ENCODE data around the gene SLC41A1. TPM values are rescaled to one million over a fixed set of nuclear protein-coding genes. Genes with fewer than 3 reads are reported as not detected.

SLC41A1 gene
- total RNA-seq, 2 donors from 2014 or later: 26.7 to 64.1 TPM

DNA sequence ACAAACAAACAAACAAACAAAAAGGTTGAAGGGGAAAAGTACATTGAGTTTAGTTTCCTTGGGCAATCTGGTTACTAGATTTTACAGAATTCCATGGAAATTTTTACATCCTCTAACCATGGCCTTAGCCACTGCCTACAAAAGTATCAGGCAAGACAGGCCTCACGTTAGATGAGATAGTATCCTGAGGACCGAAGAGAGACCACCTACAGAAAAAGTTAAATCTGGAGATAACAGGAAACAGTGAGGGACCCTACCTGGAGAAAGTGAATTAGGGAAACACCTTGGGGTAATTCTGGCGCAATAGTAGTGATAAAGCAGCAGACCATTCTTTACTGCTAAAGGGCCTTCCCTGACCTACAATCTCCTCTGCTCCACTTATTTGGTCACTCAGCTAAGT lies 46.4 kb downstream of the SLC41A1 start:
- Histone ChIP-seq H3K9me3 (no peaks in the 10 kb centered on the region), H3K4me1 (ENCODE audit: control insufficient read depth in 1 of 2, low read depth in 2 of 2) (peaks cover 0 to 4% of the 10 kb centered on the region in 2 donors), H3K27ac (no peak overlapping the region), H3K36me3 (peaks cover 3% of the 10 kb centered on the region), H3K4me3 (no peak overlapping the region), H3K27me3 (replicated peaks; ENCODE audit: insufficient read depth) (no peaks in the 10 kb centered on the region)
- DNase-seq (ENCODE audit: low spot score) (no peak), ATAC-seq (ENCODE audit: insufficient number of reproducible peaks, low FRiP score, low read depth) (no peak)
- TF ChIP-seq CTCF (IDR thresholded peaks at IDR 0.05): no peak

GRCh38 chr1:205766038-205766437 lies 47.0 kb downstream of the SLC41A1 start:
- H3K36me3 ChIP-seq: peaks cover 3% of the 10 kb centered on the region
- no peak for TF ChIP-seq CTCF (IDR thresholded peaks at IDR 0.05)
- no peak overlapping the region for H3K4me3 ChIP-seq
- H3K27ac ChIP-seq: no peak overlapping the region
- H3K9me3 ChIP-seq: no peaks in the 10 kb centered on the region
- DNase-seq (ENCODE audit: low spot score): no peak
- H3K27me3 ChIP-seq (replicated peaks; ENCODE audit: insufficient read depth): no peaks in the 10 kb centered on the region
- peaks cover 0 to 4% of the 10 kb centered on the region in 2 donors for H3K4me1 ChIP-seq (ENCODE audit: control insufficient read depth in 1 of 2, low read depth in 2 of 2)
- no peak for ATAC-seq (ENCODE audit: insufficient number of reproducible peaks, low FRiP score, low read depth)

DNA sequence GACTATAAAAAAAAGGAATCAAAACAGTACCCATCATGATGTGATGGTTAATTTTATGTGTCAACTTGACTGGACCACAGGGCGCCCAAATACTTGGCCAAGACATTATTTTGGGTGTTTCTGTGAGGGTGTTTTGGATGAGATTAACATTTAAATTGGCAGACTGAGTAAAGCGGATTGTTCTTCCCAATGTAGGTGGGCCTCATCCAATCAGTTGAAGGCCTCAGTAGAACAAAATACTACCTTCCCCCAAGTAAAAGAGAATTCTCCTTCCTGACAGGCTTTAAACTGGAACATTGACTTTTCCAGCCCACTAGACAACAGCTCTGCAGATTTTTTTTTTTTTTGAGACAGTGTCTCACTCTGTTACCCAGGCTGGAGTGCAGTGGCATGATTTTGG lies 48.4 kb downstream of the SLC41A1 start:
- ATAC-seq (ENCODE audit: insufficient number of reproducible peaks, low FRiP score, low read depth) (no peak), DNase-seq (ENCODE audit: low spot score) (no peak)
- Histone ChIP-seq H3K27ac (no peak overlapping the region), H3K4me1 (ENCODE audit: control insufficient read depth in 1 of 2, low read depth in 2 of 2) (peaks cover 0 to 3% of the 10 kb centered on the region in 2 donors), H3K4me3 (no peak overlapping the region), H3K9me3 (no peaks in the 10 kb centered on the region), H3K27me3 (replicated peaks; ENCODE audit: insufficient read depth) (no peaks in the 10 kb centered on the region), H3K36me3 (no peaks in the 10 kb centered on the region)
- TF ChIP-seq CTCF (IDR thresholded peaks at IDR 0.05): no peak

- H3K4me3 ChIP-seq: no peak overlapping the region
- no peak for TF ChIP-seq CTCF (IDR thresholded peaks at IDR 0.05)
- H3K27me3 ChIP-seq (replicated peaks; ENCODE audit: insufficient read depth): no peaks in the 10 kb centered on the region
- DNase-seq (ENCODE audit: low spot score): no peak
- H3K27ac ChIP-seq: no peak overlapping the region
- H3K4me1 ChIP-seq (ENCODE audit: control insufficient read depth in 1 of 2, low read depth in 2 of 2): no peaks in the 10 kb centered on the region
- no peaks in the 10 kb centered on the region for H3K36me3 ChIP-seq
- ATAC-seq (ENCODE audit: insufficient number of reproducible peaks, low FRiP score, low read depth): no peak
- H3K9me3 ChIP-seq: no peaks in the 10 kb centered on the region
Measured at GRCh38 chr1:205763980-205764379, 49.0 kb downstream of the SLC41A1 start.

GRCh38 chr1:205760606-205761005 lies 52.4 kb downstream of the SLC41A1 start:
- Histone ChIP-seq H3K9me3 (no peaks in the 10 kb centered on the region), H3K4me3 (no peak overlapping the region), H3K27ac (no peak overlapping the region), H3K27me3 (replicated peaks; ENCODE audit: insufficient read depth) (no peaks in the 10 kb centered on the region), H3K36me3 (no peaks in the 10 kb centered on the region), H3K4me1 (ENCODE audit: control insufficient read depth in 1 of 2, low read depth in 2 of 2) (no peaks in the 10 kb centered on the region)
- no peak for TF ChIP-seq CTCF (IDR thresholded peaks at IDR 0.05)
- DNase-seq (ENCODE audit: low spot score) (no peak), ATAC-seq (ENCODE audit: insufficient number of reproducible peaks, low FRiP score, low read depth) (no peak)
